ENCODE results near the gene FYCO1. TPM values are rescaled to one million over a fixed set of nuclear protein-coding genes. Genes with fewer than 3 reads are reported as not detected.

FYCO1 gene
- total and polyA plus RNA-seq, 2 of the 8 experiments (the other 6 are each of a cell fraction or from before 2014, with no cell fraction given), result 4.8 to 10.8 TPM

- TF ChIP-seq CHD7 (IDR thresholded peaks at IDR 0.05; ENCODE audit: insufficient replicate concordance, low read length) (no peak), ATF3 (IDR thresholded peaks at IDR 0.05; ENCODE audit: insufficient read depth, low read depth, low read length) (no peak), GTF2F1 (IDR thresholded peaks at IDR 0.05; ENCODE audit: borderline replicate concordance, low read depth, low read length) (no peak), SIRT6 (IDR thresholded peaks at IDR 0.05; ENCODE audit: low read length) (no peak), EGR1 (IDR thresholded peaks at IDR 0.05; ENCODE audit: borderline replicate concordance, low read depth, low read length) (no peak), TCF12 (IDR thresholded peaks at IDR 0.05; ENCODE audit: low read depth, low read length) (no peak), POU5F1 (IDR thresholded peaks at IDR 0.05; ENCODE audit: low read depth, low read length) (no peak), SP4 (IDR thresholded peaks at IDR 0.05; ENCODE audit: low read length) (no peak), CBX8 (IDR thresholded peaks at IDR 0.05; ENCODE audit: borderline replicate concordance, low read depth, low read length) (no peak), EP300 (IDR thresholded peaks at IDR 0.05; ENCODE audit: borderline replicate concordance in 1 of 2, low read depth in 2 of 2, low read length in 2 of 2) (no peak), TBP (IDR thresholded peaks at IDR 0.05; ENCODE audit: low read depth, low read length) (no peak), SIN3A (conservative IDR thresholded peaks at IDR 0.05 in 1 of 2, IDR thresholded peaks at IDR 0.05 in 1 of 2; ENCODE audit: low read depth in 1 of 2, low read length in 2 of 2) (no peak)
Observed at GRCh38 chr3:45910892-45911291, 84.7 kb downstream of the FYCO1 start (continued).
